Retina (tissue), 1 donor: ENCODE data around the gene GLE1.
"Not testable (repeated sequence)": the region's sequence is repeated elsewhere in the genome, so short reads cannot be mapped to it uniquely, and the experiment has no call there.

Experiments used
- DNase-seq: peaks from one replicate; pipeline ENCODE4 v3.0.0-alpha.2; 2016

Gene GLE1

DNA sequence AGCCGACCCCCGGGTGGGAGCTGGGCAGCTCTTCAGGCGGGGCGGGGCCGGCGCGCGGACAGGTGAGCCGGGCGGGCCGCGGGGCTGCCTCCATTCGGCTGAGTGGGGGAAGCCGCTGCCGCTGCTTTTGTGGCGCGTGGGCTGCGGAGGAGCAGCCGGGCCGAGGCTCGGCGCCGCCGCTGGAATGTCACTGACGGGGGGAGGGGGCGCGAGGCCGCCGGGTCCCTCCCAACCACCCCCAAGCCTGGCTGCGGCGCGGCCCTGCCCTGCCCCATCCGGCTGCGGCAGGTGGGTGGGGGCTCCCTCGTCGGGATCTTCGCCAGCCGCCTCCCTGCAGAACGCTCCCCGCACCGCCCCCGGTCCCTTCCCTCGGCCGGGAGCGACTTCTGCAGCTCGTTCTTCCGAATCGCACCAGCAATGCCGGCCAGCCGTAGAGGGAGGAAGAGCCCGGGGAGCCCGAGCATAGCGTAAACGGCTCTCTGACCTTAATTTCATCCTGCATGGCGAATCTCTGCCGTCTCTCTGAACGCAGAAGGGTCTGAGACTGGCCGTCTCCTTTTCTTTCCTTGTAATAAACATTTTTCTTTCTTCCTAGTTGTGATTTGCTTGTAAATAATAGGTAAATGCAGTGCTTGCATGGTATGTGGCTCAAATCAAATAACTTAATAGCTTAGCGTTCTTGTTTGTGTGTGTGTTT is 48.4 kb downstream of the GLE1 start:
- DNase-seq = peak; percentile 81

- no peak for DNase-seq
These were observed 49.2 kb downstream of the GLE1 start for GRCh38 chr9:128553728-128554127.

- DNase-seq = peak; percentile 49
These were observed 49.8 kb downstream of the GLE1 start for GRCh38 chr9:128554155-128554862.

- DNase-seq = peak; percentile 23
These were observed 50.7 kb downstream of the GLE1 start for GRCh38 chr9:128555180-128555721.

- DNase-seq = no peak
These were observed 51.8 kb downstream of the GLE1 start for GRCh38 chr9:128556276-128556675.

DNA sequence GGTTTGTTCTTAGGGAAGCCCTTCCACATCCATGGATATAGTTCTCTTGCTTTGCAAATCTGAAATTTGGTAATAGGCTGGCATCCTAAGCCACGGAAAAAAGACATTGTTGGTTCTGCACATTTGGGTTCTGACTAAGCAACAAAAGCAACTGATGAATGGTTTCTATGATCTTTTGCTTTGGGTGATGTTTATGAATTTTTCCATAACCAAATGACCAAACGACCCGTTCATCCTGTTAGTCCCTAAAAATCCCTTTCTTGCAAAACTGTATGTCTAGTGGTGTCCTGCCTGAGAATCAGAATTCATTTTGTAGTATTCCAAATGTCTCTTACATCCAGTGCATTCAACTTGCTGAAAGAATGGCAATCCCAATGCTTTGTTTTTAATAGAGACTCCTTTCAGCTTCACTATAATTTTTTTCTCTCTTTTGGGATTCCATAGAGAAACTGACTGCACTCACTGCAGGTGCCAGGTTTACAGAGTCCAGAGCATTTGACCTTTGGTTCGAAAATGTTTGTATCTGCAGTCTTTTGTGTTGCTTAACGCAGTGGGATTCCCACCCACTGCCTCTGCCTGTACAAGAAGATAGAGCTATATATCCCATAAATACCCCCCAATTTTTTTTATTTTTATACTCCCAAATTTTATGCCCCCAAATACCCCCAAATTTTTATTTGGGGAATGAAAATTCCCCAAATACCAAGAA is 52.6 kb downstream of the GLE1 start:
- DNase-seq = no peak

GRCh38 chr9:128558431-128559310 is 54.2 kb downstream of the GLE1 start:
- peak; percentile 45 for DNase-seq

GRCh38 chr9:128565578-128565977 is 61.1 kb downstream of the GLE1 start:
- DNase-seq = no peak

GRCh38 chr9:128568470-128569078 is 64.1 kb downstream of the GLE1 start:
- DNase-seq = no peak

DNA sequence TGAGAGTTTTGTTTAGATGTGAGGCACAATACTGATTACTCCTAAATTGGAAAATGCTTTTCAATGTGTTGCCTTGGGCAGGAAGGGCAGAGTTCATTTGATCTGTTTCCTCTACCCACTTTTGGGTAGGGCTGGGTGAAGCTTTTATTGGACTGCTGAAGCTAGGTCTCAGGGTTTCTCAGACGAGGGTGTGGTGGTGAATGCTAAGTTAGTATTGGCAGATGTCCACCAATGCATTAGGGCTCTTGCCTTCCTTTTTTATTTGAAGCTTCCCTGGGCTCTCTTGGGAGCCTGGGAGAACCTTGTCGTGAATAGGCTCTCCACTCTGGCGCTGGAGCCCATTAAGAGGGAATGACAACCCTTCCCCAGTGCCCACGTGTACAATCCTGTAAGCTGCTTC is 71.0 kb downstream of the GLE1 start:
- DNase-seq = no peak

DNA sequence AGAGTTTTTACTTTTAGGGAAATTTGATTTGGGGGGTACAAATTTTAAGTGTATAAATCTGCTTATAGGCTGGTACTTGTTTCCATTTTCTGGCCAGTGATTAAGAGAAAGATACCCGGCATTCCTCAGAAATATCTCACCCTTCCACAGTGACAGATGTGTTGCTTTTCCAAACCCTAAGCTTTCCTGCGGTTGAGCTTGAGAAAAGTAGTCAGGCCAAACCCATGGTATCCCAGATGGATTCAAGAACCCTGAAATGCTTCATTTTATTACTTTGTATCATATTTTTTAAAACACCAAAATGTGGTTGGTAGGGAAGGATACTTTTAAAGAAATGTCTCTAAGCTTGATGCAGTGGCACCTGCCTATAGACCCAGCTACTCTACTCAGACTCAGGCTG is 71.4 kb downstream of the GLE1 start:
- no peak for DNase-seq

DNA sequence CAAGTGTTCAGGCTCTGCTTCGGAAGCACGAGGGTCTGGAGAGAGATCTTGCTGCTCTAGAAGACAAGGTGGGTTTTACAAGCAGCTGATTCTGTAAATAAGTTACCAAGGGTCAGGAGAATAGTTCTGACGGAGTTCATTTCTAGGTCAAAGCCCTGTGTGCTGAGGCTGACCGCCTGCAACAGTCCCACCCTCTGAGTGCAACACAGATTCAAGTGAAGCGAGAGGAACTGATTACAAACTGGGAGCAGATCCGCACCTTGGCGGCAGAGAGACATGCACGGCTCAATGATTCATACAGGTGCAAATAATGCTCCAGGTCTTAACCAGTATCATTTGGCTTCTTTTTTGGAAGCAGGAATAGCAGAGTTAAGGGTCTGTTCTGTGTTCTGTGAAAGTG is 72.7 kb downstream of the GLE1 start:
- DNase-seq = no peak

- no peak for DNase-seq
These were observed 74.7 kb downstream of the GLE1 start for GRCh38 chr9:128579194-128579593.

DNA sequence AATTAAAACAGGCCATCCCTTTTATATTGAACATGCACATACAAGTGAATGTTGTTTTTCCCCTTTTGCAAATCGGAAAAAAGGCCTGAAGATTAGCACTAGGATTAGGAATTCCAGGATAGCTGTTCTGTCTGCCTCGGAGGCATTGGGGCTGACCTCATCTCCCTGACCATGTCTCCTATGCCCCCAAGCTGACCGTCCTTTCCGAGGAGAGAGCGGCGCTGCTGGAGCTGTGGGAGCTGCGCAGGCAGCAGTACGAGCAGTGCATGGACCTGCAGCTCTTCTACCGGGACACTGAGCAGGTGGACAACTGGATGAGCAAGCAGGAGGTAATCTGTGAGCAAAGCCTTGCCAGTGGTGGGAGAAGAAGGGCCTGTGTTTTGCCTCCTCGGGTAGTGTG is 76.2 kb downstream of the GLE1 start:
- no peak for DNase-seq

DNA sequence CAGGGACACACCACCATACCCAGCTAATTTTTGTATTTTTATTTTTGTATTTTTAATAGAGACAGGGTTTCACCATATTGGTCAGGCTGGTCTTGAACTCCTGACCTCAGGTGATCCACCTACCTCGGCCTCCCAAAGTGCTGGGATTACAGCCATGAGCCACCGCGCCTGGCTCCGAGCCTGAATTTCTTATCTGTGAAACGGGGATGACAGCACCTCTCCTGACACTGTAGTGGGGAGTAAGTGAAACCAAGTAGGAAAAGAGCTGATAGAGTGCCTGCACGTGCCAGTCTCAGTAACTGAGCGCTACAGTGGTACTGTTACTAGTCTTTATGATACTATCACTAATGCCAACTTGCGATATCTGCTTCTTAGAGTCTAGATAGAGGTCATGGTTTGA is 80.6 kb downstream of the GLE1 start:
- not testable (repeated sequence) for DNase-seq

DNA sequence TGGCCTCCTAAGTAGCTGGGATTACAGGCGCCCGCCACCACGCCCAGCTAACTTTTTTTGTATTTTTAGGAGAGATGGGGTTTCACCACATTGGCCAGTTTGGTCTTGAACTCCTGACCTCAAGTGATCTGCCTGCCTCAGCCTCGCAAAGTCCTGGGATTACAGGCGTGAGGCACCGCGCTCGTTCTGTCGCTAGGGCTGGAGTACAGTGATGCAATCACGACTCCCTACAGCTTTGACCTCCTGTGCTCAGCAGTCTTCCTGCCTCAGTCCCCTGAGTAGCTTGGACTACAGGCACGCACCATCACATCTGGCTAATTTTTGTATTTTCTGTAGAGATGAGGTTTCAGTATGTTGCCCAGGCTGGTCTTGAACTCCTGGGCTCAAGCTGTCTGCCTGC is 82.4 kb downstream of the GLE1 start:
- not testable (repeated sequence) for DNase-seq

DNA sequence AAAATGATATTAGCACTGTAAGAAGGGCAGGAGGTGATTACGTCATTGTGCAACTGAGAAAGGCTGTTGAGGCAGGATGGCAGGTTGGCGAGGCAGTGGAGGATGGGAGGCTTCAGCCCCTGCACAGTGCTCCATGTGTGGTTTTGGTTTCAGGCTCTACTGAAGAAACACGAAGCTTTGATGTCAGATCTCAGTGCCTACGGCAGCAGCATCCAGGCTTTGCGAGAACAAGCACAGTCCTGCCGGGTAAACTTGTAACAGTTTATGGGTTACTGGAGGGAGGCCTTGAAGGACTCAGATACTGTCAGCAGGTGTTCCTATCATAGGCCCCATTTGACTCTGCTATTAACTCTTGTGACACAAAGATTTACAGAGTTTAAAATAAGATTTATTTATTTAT is 82.9 kb downstream of the GLE1 start:
- no peak for DNase-seq

DNA sequence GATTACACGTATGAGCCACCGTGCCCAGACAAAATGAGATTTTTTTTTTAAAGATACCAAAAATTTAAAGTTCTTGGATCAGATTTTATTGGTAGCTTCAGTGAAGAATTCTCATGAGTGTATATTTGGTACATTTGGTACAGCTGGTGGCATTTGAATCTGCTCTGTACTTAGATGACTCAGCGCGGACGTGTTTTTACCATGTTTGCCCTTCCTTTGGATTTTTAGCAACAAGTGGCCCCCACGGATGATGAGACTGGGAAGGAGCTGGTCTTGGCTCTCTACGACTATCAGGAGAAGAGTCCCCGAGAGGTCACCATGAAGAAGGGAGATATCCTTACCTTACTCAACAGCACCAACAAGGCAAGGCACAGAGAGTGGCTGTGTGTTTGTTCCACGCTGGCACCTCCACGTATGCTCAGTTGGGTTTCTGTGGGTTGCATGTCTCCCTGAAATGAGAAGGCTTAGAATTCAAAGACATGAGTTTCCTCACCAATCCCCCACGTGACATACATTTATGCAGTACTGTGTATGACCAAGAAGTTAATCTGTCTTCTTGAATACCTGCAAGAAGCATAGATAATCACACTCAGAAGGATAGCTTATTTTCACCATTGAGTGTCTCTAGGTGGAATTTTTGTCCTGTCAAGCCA is 84.2 kb downstream of the GLE1 start:
- no peak for DNase-seq
